NCI-H2227 (cell line): ENCODE measurements around the gene EIF2A.

Experiments used
- DNase-seq: peaks from one replicate; lab custom pipeline; 2025; ENCODE audit not compliant: unreplicated experiment; lab: John Stamatoyannopoulos, UW

Gene EIF2A

GRCh38 chr3:150543128-150543527 is 3.5 kb upstream of the EIF2A start:
- DNase-seq, result no peak

- no peak for DNase-seq
Measured at GRCh38 chr3:150543531-150543930, 3.1 kb upstream of the EIF2A start.

GRCh38 chr3:150544041-150544440 is 2.5 kb upstream of the EIF2A start:
- no peak for DNase-seq

GRCh38 chr3:150544726-150545125 is 1.9 kb upstream of the EIF2A start:
- DNase-seq, result no peak

- DNase-seq, result peak; percentile 44
Measured at GRCh38 chr3:150545419-150546225, 965 bp upstream of the EIF2A start.

GRCh38 chr3:150547045-150547741 is 606 bp downstream of the EIF2A start:
- DNase-seq, result no peak

GRCh38 chr3:150555859-150556436 is 9.4 kb downstream of the EIF2A start:
- DNase-seq, result no peak

GRCh38 chr3:150556792-150557191 is 10.2 kb downstream of the EIF2A start:
- DNase-seq, result no peak

- DNase-seq, result no peak
Measured at GRCh38 chr3:150557725-150558124, 11.1 kb downstream of the EIF2A start.

GRCh38 chr3:150564243-150564642 is 17.7 kb downstream of the EIF2A start:
- no peak for DNase-seq

- DNase-seq, result no peak
Measured at GRCh38 chr3:150567328-150567727, 20.7 kb downstream of the EIF2A start.

GRCh38 chr3:150577855-150578254 is 31.3 kb downstream of the EIF2A start:
- no peak for DNase-seq

- DNase-seq, result no peak
Measured at GRCh38 chr3:150581174-150581573, 34.6 kb downstream of the EIF2A start.

- DNase-seq, result no peak
Measured at GRCh38 chr3:150582620-150583019, 36.0 kb downstream of the EIF2A start.

GRCh38 chr3:150583028-150583427 is 36.4 kb downstream of the EIF2A start:
- DNase-seq, result no peak

- DNase-seq, result no peak
Measured at GRCh38 chr3:150588027-150588830, 41.6 kb downstream of the EIF2A start.

GRCh38 chr3:150589759-150590158 is 43.2 kb downstream of the EIF2A start:
- DNase-seq, result no peak

GRCh38 chr3:150594150-150594549 is 47.6 kb downstream of the EIF2A start:
- no peak for DNase-seq

- DNase-seq, result no peak
Measured at GRCh38 chr3:150597646-150598045, 51.1 kb downstream of the EIF2A start.

- no peak for DNase-seq
Measured at GRCh38 chr3:150599611-150600297, 53.2 kb downstream of the EIF2A start.
